ENCODE data around the gene GNB1L.

Gene GNB1L

DNA sequence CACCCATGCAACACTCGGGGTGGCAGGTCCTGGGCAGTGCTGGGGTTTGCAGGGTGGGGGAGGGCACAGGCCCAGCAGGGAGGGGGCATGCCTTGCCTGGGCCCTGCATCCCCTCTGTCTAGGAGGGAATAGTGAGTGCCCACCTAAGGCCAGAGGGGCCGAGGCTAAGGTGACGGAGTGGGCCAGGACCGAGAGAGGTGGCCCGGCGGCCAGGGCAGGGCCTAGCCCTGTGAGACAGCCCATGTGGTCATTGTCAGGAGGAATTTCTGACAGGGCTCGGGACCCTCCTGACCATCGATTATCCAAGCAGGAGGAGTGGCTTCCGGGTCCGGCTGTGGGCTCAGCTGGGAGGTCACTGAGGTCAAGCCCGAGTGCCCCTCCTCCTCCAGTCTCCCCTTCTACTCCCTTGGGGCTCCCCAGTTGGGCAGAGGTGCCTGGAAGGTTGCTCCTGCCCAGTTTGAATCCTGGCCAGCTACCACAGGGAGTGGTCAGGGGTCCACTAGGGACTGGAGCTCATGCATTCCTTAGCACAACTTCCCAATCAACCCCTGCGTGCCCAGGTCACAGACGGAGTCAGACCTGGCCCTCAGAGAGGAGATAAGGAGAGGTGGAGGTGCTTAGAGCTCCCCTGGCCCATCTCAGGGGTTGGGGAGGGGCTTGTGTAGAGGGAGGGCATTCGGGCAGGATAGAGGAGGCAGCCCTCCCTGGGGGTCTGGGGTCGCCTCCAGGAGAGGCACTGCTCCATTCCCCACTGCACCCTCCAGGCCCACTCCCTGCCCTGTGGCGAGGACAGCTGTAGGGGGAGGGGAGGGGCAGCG lies 116.6 kb downstream of the GNB1L start:
- no peak for FAIRE-seq
- TF ChIP-seq, protein P1, sequence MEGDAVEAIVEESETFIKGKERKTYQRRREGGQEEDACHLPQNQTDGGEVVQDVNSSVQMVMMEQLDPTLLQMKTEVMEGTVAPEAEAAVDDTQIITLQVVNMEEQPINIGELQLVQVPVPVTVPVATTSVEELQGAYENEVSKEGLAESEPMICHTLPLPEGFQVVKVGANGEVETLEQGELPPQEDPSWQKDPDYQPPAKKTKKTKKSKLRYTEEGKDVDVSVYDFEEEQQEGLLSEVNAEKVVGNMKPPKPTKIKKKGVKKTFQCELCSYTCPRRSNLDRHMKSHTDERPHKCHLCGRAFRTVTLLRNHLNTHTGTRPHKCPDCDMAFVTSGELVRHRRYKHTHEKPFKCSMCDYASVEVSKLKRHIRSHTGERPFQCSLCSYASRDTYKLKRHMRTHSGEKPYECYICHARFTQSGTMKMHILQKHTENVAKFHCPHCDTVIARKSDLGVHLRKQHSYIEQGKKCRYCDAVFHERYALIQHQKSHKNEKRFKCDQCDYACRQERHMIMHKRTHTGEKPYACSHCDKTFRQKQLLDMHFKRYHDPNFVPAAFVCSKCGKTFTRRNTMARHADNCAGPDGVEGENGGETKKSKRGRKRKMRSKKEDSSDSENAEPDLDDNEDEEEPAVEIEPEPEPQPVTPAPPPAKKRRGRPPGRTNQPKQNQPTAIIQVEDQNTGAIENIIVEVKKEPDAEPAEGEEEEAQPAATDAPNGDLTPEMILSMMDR (IDR thresholded peaks at IDR 0.05; ENCODE audit: insufficient read depth, missing control alignments): no peak
- DNase-seq (ENCODE audit: insufficient read length, low spot score): no peak

DNA sequence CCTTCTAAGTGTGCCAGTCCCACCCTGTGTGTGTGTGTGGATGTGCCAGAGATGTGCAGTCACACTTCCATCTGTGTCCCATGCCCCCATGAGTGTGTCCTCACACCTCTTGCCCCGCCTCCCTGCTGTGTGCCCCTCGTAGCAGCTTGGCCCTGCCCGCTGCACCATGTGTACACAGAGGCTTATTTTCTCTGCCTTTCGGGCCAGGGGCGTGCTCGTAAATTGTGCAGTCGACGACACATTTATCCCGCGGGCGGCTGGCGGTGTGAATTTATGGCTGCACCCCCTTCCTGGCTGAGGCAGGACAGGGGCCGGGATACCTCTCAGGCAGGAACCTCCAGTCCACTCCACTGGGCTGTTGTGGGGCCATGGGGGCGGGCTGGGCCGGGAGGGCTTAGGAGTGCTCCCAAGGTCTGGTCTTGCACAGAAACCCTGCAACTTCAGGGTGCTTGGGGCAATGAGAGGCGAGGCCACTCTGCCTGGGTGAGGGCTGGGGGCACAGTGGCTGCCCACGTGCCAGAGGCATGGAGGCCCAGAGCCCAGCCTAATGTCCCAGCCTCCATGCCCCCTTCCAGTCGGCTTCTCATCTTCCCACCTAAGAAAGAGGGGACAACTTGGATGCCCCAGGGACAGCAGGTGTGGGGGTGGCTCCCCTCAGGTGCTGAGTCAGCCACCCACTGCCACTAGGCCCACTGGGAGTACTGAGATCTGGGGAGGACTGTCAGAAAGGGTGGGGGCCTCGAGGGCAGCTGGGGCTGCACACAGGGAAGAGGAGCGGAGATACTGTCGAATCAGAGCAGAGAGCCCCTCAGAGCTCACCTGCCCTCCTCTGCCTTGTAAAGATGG lies 118.8 kb downstream of the GNB1L start:
- FAIRE-seq: no peak
- TF ChIP-seq, protein P1 (IDR thresholded peaks at IDR 0.05; ENCODE audit: insufficient read depth, missing control alignments): no peak
- no peak for DNase-seq (ENCODE audit: insufficient read length, low spot score)

DNA sequence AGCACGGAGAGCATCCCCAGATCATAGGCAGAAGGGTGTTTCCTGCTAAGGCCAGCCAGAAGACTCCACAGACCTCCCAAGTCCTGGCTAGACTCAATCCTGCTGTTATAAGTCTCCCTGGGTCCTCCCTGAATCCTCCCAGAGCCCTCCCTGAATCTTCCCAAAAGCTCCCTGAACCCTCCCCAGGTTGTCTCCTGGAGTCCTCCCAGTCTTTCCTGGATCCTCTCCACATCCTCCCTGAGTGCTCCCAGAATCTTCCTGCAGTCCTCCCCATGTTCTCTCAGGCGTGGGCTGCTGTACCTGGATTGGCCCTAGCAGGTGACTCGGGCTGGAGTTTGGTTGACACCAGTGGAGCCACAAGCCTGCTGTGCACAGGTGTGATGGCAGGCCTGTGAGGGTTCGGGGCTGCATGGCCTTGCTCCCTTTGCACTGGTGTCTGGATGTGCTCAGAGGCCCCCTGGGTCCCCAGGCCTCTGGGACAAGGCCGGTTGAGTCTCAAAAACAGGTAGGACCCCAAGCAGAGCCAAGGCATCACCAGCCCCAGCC lies 119.8 kb downstream of the GNB1L start:
- DNase-seq (ENCODE audit: insufficient read length, low spot score): no peak
- TF ChIP-seq, protein P1 (IDR thresholded peaks at IDR 0.05; ENCODE audit: insufficient read depth, missing control alignments): no peak
- FAIRE-seq: no peak

DNA sequence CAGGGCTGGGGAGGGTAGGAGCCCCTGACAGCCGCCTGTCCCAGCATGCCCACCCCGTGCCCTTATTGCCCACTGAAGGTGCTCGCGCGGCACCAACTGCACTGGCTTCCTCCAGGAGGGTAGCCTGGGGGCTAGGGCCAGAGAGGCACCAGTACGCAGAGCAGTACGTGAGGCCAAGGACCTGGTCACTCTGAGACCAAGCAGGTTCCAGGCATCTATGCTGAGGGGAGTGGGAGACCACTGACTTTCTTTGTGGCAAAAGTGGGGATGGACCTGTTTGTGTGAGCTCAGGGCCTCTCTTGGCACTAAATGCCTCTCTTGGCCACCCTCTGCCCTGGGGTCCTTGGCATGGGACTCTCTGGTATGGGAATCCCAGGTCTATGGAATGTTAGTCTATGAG lies 120.5 kb downstream of the GNB1L start:
- TF ChIP-seq, protein P1 (IDR thresholded peaks at IDR 0.05; ENCODE audit: insufficient read depth, missing control alignments): no peak
- no peak for DNase-seq (ENCODE audit: insufficient read length, low spot score)
- no peak for FAIRE-seq

DNA sequence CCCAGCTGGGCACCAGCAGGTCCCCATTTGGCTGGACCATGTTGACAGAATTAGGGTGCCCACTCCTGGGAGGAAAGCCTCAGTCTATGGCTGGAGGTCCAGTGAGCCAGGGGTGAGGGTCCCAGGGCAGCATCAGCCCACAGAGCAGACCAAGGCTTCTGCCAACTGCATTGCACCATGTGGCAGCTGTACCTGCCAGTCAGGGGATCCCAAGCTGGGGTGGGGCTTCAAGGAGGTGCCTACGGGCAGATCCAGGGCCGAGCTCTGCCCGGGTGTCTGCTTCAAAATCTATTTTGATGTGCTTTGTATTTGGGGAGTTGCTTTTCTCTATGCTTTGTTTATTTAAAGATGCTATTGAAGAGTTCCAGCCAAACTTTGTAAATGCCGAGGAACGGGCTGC lies 120.9 kb downstream of the GNB1L start:
- DNase-seq (ENCODE audit: insufficient read length, low spot score): no peak
- FAIRE-seq: no peak
- TF ChIP-seq, protein P1 (IDR thresholded peaks at IDR 0.05; ENCODE audit: insufficient read depth, missing control alignments): no peak

All from D721Med (cell line).